Keratinocyte (primary cell): ENCODE data around the gene NPFFR2.

ENCODE experiments used
- EZH2 ChIP-seq: IDR thresholded peaks from one replicate; pipeline ENCODE4 v1.6.1; 2012; ENCODE audit warnings: inconsistent platforms, mild to moderate bottlenecking, low read length, moderate library complexity
- TF ChIP-seq, protein P1 (sequence below), 3 experiments: IDR thresholded peaks in 1 of 3; conservative IDR thresholded peaks in 1 of 3; optimal IDR thresholded peaks in 1 of 3; 2 replicates in 2 of 3; 3 replicates in 1 of 3; pipeline versions ENCODE3 to v1.5.1; 2011; ENCODE audit warnings: low read length in 3 of 3, mild to moderate bottlenecking in 3 of 3, moderate library complexity in 2 of 3, control low read depth in 1 of 3, inconsistent platforms in 1 of 3; ENCODE audit not compliant: insufficient read depth in 2 of 3; ENCODE audit errors: extremely low read depth in 1 of 3

DNA sequence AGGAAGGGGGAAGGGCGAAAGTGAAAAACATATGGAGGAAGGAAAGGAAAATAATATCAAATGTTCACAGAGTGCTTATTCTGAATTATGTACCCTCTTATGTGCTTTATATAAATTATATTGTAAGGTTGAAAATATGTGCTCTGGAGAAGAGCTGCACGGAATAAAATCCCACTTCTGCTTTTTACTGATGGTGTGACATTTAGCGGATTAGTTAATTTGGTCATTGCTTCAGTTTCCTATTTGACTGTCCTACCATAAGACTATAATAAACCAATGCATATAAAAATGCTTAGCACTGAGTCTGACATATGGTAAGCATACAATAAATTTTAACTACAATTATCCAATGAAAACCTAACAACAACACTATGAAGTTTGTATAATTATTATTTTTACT is 86.2 kb downstream of the NPFFR2 start:
- TF ChIP-seq, protein P1, sequence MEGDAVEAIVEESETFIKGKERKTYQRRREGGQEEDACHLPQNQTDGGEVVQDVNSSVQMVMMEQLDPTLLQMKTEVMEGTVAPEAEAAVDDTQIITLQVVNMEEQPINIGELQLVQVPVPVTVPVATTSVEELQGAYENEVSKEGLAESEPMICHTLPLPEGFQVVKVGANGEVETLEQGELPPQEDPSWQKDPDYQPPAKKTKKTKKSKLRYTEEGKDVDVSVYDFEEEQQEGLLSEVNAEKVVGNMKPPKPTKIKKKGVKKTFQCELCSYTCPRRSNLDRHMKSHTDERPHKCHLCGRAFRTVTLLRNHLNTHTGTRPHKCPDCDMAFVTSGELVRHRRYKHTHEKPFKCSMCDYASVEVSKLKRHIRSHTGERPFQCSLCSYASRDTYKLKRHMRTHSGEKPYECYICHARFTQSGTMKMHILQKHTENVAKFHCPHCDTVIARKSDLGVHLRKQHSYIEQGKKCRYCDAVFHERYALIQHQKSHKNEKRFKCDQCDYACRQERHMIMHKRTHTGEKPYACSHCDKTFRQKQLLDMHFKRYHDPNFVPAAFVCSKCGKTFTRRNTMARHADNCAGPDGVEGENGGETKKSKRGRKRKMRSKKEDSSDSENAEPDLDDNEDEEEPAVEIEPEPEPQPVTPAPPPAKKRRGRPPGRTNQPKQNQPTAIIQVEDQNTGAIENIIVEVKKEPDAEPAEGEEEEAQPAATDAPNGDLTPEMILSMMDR (optimal IDR thresholded peaks at IDR 0.05 in 1 of 3, IDR thresholded peaks at IDR 0.05 in 1 of 3, conservative IDR thresholded peaks at IDR 0.05 in 1 of 3; ENCODE audit: extremely low read depth in 1 of 3, insufficient read depth in 2 of 3, low read length in 3 of 3) = no peak
- no peak for TF ChIP-seq EZH2
